Renal cortical epithelial cell (primary cell): ENCODE data around the gene CUX1. TPM values are rescaled to one million over a fixed set of nuclear protein-coding genes. Genes with fewer than 3 reads are reported as not detected.
A peak's percentile ranks its signal among the peaks of the same experiment; 100 is the strongest.
"Not testable (repeated sequence)": the region's sequence is repeated elsewhere in the genome, so short reads cannot be mapped to it uniquely, and the experiment has no call there.

ENCODE experiments used
- DNase-seq: peaks from one replicate; pipeline ENCODE4 v3.0.0-alpha.2; 2011; ENCODE audit warnings: low read depth
- total RNA-seq: library from RNA; depleted of rRNA; stranded (reverse); fragments of >200 nt; gene quantifications from 2 replicates; pipeline ENCODE4 v1.2.3, GENCODE V29; 2014

The CUX1 gene
- total RNA-seq, 1 donor from 2014 or later: 139 TPM

DNA sequence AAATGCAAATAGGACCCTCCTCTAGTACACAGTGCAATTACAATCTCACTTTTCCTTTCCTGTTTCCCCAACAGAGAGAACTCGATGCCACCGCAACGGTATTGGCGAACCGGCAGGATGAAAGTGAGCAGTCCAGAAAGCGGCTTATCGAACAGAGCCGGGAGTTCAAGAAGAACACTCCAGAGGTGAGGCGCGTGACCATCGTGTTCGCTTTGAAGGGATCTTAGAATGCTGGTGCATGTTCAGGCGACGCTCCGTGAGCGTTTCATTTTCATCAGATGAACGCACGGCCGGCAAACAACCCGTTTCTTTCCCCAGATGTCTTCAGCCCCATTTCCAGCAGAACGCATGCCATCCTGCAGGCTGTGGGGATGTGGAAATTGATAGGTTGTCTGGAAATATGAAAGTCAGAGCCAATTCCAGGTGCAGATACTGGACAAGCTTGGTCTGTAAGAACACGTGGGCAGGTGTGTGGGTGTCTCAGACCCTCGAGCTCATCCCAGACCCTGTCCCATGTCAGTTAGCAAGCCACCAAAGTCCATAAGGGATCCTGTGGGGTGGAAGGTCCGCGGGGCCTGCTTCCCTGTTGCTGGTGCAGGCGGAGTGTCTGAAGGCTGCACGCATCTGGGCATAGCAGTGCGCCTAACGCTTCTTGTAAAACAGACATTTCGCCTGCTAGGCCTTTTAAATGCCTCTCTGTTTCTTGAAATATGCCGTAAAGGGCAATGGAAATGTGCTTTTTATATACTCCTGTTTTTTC is 98.8 kb downstream of the CUX1 start:
- DNase-seq: no peak

DNA sequence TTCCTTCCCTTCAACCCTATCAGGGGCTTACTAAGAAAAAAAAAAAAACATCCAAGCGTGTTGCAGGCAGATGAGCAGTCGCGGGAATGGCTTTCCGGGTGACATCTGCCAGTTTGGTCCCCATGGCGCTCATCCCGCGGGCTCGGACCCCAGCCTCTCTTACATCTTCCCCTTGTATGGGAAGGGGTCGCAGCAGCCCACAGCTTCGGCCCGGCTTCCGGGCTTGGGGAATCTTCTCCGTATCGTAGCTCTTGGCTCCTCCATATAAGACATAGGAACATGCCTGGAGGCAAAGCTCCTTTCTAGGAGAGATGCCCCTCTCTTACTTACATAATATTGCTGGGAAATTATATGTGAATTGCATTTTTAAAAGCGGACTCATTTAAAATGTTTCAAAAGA is 99.5 kb downstream of the CUX1 start:
- no peak for DNase-seq

DNA sequence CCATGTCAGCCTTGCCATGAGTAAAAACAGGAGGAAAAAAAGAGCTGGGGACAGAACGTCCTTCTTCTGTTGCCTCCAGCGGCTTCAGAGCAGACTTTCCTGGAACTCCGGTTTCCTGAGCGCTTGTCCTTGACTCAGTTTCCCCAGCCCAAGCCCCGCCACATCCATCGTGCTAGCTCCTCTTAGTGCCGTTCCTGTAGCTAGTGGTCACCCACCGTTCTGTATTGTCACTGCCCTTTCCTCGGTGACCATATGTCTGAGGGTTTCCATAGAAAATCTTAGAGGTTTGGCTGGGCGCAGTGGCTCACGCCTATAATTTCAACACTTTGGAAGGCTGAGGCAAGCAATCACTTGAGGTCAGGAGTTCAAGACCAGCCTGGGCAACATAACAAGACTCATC is 100.1 kb downstream of the CUX1 start:
- DNase-seq: no peak

DNA sequence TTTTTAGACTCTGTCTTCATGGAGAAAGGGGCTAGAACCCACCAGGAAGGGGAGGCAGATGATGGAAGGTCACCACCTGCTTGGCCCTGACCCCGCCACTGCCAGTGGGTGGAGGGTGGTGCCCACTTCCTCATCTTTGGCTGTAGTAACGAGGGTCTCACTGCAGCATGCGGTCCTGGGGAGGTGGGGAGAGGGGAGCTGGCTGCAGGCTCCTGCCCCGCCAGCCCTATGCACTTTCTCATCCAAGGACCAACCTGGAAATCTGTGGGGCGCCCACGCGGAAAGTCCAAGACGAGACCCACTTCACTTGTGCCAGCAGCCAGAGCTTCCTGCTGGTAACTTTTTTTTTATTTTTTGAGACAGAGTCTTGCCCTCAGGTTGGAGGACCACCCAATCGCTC is 101.0 kb downstream of the CUX1 start:
- no peak for DNase-seq

DNA sequence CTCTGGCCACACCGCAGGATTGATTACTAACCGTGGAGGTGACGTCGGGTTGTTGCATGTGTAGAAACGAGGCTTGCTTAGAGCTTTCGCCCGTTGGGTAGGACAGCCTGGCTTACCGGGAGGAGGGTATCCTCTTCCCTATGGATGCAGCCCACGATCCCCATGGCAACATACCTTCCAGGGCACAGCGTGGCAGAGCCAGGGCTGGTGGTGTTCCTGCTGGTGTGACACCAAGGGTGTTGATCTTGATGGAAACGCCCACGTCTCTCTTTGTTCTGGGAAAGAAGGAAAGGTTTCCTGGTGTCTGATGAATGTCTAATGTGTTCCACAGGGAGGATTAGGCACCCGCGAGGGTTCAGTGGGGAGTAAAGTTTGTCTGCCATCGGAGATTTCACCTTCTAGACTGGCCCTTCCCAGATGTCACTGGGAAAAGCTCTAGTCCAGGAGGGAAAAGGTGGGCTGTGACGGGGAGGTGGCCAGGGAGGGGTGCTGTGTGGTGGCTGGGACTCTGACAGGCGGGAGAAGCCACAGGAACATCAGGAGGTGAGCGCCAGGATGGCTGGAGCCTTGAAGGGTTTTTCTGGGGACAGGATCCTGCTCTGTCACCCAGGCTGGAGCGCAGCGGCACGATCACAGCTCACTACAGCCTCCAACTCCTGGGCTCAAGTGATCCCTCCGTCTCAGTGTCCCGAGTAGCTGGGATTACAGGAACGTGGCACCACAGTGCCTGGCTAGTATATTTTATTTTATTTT is 102.1 kb downstream of the CUX1 start:
- no peak for DNase-seq

DNA sequence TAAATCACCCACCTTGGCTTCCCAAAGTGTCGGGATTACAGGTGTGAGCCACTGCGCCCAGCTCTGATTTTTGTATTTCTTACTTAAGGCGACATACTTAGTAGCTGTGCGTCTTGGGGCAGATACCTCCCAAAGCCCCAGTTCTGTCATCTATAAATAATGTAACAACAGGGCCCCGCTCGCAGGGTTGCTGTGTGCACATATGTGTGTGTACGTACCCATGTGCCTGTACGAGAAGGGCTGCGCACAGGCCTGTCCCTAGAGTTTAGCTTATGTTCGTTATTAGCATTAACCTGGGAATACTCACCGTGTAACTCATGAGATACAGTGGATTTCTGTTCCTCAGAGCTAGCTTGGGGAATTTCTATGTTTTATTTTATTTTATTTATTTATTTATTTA is 103.6 kb downstream of the CUX1 start:
- DNase-seq: no peak

DNA sequence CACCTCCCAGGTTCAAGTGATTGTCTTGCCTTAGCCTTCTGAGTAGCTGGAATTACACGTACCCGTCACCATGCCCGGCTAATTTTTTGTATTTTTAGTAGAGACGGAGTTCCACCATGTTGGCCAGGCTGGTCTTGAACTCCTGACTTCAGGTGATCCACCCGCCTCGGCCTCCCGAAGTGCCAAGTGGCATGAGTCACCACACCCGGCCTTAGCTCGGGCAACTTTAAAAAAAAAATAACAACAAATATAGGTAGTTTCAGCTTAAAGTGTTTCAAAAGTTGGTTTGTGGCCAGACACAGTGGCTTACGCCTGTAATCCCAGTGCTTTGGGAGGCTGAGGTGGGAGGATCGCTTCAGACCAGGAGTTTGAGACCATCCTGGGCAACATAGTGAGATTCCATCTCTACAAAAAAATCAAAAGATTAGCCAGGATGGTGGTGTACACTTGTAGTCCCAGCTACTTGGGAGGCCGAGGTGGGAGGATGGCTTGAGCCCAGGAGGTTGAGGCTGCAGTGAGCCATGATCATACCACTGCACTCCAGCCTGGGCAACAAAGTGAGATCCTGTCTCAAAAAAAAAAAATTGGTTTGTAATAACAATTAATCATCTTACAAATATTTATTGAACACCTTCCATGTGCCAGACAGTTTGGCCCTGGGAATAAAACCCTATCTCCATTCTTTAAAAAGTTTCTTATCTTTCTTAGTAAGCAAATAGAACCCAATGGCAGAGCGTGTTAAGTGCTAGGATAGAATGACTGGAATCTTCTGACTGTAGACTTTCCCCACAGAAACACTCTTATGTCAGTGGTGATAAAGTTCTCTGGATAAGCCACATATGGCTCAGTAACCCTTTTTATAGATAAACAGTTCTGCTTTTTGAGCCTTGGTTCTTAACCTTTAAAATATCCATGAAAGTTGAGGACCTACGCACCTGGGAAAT is 104.4 kb downstream of the CUX1 start:
- not testable (repeated sequence) for DNase-seq

DNA sequence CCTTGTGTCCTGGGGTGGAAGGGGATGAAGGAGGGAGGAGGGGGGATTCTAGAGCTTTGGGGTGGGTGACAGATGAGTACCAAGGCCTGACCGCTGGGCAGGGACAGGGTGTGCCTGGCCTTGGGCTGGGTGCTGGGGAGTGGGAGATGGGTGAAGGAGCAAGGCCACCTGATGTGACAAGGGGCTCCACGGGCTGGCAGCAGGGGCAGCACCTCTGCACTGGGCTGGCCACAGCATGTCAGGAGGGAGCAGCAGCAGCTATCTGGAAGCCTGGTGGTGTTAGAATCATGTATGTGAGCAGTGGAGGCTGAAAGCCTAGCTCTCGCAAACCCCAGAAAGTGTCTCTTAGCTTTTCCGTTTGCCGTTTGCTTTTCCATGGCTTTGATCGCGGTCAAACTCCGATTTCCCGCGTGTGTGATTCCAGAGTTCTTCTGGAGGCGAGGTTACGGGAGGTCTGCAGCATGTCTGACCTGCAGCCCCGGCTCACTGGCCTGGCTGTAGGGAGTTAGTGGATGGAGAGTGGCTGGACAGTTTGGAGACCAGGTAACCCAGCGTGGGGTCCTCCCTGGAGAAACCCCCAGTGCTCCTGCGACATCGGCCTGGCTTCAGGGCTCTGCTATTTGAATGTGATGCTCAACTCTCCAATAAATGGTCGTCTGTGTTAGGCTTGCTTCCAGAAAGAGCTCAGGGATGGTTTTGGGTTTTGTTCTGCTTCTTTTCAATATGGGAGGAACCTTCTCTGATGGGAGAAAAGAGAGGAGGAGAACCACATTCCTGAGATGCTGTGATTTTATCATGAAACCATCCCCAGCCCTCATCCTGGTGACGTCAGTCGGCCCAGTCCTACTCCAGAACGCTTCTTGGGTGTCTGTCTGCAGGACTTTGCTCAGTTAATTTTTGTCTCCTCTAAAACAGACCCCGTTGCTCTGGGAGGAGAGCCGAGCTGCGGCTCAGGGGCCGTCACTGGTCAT is 105.5 kb downstream of the CUX1 start:
- DNase-seq: no peak

DNA sequence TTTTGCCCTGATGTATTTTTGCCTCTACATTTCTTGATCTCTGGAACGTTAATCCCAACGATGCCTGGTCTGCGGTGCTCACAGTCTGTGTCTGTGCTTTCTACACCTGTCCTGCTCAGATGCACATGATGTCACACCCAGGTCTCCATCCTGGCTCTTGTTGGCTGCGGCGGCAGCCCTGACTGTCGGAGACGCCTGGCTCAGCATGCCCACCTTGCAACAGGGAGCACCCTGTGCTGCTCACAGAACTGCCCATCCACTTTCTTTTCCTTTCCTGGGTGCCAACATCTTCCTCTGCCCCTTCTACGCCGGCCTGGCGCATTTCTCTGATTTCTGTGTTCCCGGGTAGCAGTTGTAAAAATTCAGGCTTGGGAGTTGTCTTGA is 106.2 kb downstream of the CUX1 start:
- no peak for DNase-seq

DNA sequence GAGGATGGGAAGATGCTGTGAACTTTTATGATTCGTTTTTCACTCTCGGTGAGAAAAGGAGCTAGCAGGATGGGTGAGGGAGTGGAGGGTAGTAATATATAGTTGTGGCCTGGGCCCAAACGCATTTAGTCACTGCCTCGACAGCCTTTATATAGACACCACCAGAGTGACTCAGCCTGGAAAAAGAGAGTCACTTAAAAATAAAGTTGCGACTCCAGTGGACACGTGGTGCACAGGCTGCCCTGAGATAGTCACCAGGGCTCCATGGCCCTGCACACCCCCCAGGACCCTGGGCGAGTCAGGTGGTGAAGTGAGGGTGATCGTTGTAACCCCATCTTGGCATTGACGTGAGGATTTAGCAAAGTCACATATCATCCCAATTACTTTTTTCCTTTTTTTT is 106.7 kb downstream of the CUX1 start:
- no peak for DNase-seq

DNA sequence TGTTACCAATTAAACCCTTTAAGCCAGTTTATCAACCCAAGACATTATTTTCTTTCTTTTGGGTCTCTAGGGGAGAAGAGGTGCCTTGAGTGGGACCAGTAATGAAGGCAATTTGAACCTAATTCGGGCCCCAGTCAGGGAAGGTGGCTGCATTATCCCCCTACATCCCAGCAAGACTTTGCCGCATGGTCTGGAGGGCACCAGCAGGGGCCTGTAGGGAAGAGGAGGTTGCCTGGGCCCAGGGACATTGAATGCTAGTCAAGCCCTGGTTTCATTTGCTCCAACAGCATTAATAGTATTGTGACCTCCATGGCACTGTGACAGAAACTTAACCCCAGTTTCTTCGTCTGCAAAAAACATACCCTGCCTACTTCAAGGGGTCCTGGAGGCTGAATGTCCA is 108.8 kb downstream of the CUX1 start:
- DNase-seq: no peak

DNA sequence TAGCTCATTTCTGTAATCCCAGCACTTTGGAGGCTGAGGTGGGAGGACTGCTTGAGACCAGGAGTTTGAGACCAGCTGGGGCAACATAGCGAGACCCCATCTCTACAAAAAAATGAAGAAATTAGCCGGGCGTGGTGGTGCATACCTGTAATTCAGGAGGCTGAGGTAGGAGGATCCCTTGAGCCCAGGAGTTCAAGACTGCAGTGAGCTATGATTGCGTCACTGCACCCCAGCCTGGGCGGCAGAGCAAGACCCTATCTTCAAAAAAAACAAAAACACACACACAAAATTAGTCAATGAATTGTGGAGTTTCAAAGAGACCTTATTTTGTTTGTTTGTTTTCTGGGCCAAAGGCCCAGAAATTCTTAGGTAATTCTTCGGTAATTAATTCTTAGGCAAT is 110.0 kb downstream of the CUX1 start:
- peak; percentile 26 for DNase-seq

DNA sequence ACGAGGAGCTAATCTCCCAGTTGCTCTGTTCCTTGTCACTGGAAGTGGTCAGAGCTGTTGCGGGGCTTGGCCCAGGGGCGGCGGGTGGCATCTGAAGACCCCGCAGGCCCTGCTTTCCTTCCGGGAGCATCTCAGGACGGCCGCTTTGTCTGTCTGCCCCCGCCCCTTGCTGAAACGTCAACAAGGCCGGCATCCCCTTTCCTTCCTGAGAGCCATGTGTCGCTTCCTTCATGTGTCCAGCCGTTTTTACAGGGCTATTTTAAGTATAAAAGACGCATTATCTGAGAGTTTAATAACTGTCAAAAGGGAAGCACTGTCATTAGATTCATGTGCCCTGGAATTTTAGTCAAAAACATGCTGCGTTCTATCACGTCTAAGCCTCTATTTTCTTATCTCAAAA is 110.4 kb downstream of the CUX1 start:
- DNase-seq: no peak

DNA sequence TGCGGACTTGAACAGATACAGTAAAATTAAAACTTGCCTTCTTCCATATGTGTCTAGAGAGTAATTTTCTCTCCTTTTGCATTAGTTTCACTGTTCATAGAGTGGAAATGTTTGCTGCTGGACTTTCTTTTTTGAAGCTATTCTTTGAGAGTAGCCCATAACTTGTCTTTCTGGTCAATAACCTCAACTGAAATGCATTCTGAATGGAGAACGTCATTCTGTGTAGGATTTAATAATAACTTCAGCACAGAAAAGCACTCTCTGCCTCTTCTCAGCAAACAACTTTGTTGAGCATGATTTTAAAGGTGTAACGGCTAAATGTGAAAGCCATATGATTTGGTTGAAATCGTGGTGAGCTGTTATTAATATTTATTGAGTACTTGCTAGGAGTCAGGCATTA is 111.8 kb downstream of the CUX1 start:
- DNase-seq: no peak

DNA sequence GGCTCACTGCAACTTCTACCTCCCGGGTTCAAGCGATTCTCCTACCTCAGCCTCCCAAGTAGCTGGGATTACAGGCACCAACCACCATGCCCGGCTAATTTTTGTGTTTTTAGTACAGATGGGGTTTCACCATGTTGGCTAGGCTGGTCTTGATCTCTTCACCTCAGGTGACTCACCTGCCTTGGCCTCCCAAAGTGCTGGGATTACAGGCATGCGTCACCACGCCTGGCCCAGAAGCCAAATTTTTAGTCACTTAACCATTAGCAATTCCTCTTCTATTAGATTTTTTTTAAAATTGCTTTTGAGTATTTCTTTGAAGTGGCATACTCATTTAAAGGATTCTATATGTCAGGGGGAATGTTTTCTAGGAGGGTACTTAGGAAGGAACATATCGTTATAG is 112.5 kb downstream of the CUX1 start:
- not testable (repeated sequence) for DNase-seq

DNA sequence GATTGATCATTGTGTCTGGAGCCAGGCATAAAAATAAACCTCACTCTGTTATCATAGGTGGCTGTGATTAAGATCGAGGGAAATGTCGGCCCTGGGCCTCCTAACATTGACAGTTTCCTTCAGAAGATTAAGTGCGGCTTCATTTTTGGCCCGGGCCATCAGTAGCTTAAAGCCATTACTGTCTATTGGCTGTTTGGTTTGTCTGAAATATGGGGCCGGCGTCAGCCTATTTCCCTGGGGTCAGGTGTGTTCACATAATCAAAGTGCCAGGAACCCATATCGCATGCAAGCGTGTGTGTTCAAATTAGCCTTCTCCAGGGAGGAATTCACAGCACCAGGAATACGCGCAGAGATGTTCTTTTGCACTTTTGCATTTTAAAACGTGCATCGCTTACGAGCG is 114.7 kb downstream of the CUX1 start:
- DNase-seq: no peak

DNA sequence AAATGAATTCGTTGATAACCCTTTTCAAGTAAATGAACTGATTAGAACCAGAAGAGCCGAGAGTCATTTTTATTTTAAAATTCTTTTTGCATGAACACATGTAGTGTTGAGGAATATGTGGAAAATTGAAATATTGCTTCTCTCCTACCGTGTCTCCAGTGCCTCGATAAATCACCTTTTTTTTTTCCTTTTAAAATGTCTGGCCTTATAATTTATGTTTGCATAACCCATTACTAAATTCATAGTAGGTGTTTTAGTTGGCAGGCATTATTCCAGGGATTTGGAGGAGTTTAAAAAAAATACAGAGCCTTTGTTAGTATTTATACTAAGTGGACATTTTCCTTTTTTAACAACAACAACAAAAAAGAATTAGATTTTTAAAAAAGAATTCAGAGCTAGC is 115.6 kb downstream of the CUX1 start:
- no peak for DNase-seq

DNA sequence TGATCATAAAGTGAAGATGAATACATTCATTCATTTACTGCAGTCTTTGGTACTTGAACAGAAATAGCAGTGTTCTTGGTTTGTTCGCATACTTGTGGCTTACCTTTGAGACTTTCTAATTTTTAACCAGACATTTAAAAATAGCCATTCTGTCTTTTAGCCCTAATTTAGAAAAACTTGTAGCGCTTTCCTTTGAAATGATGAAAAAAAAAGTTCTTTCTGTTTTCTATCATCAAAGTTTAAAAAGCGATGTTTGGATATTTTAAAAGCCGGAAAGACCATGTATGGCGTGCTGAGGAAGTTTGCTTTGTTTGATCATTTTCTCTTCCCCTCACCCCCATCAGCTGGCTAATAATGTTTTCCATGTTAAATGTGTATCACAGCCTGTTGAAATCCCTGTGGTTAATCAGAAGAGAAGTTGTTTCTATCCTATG is 116.3 kb downstream of the CUX1 start:
- DNase-seq: peak; percentile 43

DNA sequence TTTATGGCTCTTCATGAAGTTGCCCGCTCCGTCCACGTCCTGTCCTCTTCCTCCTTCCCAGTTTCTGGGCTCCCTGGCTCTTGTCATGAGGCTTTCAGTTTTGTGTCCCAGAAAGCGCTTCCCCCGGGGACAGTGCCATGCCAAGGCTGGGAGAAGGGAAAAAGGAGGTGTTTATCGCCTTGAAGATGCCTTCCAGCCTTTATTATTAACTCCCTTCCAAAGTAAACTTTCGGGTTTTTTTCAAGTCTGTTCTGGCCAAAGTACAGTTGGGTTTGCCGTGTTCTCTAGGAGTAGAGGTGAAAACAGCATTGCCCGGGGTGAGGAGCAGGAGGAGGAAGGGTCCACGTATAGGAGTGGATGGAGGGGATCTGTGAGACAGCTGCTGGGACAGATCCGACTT is 117.2 kb downstream of the CUX1 start:
- DNase-seq: no peak

DNA sequence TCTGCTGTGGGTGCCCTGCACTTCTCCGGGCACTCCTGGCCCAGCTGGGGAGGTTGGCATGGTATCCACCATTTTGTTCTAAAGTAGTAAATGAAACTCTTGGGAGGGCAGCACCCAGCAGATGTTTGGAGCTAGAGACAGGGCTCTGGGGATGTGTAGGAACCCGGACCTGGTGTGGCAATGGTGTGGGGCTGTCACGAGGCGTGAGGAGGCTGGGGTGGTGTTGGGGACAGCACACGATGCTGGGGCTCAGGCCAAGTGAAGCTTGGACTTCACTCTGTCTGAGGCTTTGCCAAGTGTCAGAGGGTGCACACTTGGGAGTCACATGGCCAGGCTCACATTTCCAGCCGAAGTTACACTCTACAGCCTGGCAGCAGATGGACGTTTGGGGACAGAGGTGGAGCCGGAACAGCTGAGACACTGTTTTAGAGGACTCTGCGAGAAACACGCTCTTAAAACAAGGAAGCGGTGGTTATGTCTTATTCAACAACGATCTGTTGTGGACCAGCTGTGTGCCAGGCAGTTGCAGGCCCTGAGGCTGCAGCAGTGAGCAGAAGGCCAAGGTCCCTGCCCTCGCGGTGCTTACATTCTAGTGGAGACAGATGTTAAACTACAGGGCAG is 118.2 kb downstream of the CUX1 start:
- no peak for DNase-seq

DNA sequence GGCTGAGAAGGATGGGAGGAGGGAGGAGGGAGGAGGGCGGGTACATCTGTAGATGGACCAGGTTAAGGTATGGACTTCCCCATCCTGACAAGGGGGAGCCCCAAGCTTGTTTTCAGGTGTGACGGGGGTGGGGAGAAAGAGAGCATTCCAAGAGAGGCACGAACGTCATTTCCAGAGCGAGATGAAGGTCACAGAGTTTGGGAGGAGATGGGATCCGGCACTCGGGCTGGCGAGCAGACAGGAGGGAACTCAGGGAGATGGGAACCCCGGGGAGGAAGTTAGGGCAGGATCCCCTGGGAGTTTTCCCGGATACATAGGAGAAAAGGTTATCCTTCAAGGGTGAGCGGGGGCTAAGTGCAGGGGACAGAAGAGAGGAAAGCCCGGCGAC is 118.8 kb downstream of the CUX1 start:
- DNase-seq: no peak
